ENCODE results near the gene LMNA. TPM values are rescaled to one million over a fixed set of nuclear protein-coding genes. Genes with fewer than 3 reads are reported as not detected.

Gene LMNA
- total RNA-seq, 4 donors from 2014 or later: 371 to 501 (median 419) TPM

DNA sequence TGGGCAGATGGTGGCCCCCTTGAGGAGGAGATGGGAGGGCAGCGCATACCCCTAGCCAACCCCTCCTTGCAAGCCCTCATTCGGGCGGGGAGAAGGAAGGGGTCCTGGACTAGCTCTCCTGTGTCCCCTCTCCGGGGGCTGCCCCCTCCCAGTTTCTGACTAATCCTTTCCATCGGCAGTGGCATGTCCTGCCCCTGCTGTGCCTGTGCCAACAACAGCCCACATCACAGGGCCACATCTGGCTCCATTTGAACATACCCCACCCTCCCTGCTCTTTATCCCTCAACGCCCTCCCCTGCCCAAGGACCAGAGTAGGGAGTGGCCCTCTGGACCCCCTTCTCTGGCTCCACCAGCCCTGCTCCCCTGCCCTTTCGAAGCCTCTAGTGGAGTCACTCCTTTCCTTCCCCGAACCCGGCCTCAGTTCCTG is 11.0 kb upstream of the LMNA start:
- DNase-seq (ENCODE audit: low spot score in 2 of 2): no peak
- H3K4me1 ChIP-seq: peaks cover 8 to 80% (median 55%) of the 10 kb centered on the region in 4 donors
- H3K36me3 ChIP-seq: no peaks in the 10 kb centered on the region
- no peaks in the 10 kb centered on the region for H3K27me3 ChIP-seq
- H3K9me3 ChIP-seq: no peaks in the 10 kb centered on the region
- 22 to 27% methylated on average over 9 of the region's 9 CpGs for WGBS, 2 donors
- TF ChIP-seq, protein P1, sequence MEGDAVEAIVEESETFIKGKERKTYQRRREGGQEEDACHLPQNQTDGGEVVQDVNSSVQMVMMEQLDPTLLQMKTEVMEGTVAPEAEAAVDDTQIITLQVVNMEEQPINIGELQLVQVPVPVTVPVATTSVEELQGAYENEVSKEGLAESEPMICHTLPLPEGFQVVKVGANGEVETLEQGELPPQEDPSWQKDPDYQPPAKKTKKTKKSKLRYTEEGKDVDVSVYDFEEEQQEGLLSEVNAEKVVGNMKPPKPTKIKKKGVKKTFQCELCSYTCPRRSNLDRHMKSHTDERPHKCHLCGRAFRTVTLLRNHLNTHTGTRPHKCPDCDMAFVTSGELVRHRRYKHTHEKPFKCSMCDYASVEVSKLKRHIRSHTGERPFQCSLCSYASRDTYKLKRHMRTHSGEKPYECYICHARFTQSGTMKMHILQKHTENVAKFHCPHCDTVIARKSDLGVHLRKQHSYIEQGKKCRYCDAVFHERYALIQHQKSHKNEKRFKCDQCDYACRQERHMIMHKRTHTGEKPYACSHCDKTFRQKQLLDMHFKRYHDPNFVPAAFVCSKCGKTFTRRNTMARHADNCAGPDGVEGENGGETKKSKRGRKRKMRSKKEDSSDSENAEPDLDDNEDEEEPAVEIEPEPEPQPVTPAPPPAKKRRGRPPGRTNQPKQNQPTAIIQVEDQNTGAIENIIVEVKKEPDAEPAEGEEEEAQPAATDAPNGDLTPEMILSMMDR (IDR thresholded peaks at IDR 0.05): no peak
- TF ChIP-seq EP300 (IDR thresholded peaks at IDR 0.05) (no peak), POLR2A (IDR thresholded peaks at IDR 0.05) (no peak)
- no peak overlapping the region for H3K4me3 ChIP-seq
- H3K27ac ChIP-seq: peak overlapping the region; percentile 93 to 97 (median 96)

DNA sequence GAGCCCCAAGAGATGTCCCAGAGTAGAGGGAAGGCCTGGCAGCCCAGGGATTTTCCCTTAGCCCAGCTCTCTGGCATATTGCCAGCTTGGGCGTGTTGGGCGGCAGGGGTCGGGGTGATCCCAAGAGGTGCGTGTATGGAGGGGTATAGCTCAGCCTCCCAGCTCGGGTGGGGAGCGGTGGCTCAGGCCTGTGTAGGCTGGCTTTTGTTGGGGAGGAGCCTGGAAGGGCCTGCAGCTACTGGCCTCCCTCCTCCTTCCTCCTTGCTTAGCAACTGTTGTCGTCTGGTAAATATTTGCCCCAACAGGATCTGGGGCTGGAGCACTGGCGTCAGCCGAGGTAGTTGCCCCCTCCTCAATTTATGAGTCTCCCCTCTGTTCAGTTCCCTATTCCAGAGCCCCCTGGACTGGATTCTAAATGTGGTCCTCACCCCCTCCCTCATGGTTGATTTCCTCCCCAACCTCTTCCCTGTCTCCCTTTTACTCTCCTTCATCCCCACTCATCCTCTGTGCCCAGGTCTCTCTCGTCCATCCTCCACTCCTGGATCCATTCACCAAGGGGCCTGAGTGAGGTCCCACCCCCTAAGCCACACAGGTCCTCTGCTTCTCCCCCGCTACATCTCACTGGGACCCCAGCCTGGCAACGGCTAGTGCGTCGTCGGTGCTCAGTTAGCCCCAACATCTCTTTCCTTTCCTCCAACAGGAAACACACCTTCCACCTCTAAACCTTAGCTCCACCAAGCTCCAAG is 10.3 kb upstream of the LMNA start:
- H3K4me1 ChIP-seq: peaks cover 8 to 87% (median 55%) of the 10 kb centered on the region in 4 donors
- TF ChIP-seq EP300 (IDR thresholded peaks at IDR 0.05) (peak in 1 of 2 donors; percentile 65), POLR2A (IDR thresholded peaks at IDR 0.05) (peak; percentile 16 to 32)
- TF ChIP-seq, protein P1 (IDR thresholded peaks at IDR 0.05): no peak
- no peaks in the 10 kb centered on the region for H3K36me3 ChIP-seq
- peak in 1 of 2 donors; percentile 63 for DNase-seq (ENCODE audit: low spot score in 2 of 2)
- peak overlapping the region; percentile 93 to 97 (median 96) for H3K27ac ChIP-seq
- no peaks in the 10 kb centered on the region for H3K27me3 ChIP-seq
- H3K9me3 ChIP-seq: no peaks in the 10 kb centered on the region
- H3K4me3 ChIP-seq: no peak overlapping the region
- WGBS, 2 donors: 26 to 46% methylated on average over 9 to 15 of the region's 15 CpGs

DNA sequence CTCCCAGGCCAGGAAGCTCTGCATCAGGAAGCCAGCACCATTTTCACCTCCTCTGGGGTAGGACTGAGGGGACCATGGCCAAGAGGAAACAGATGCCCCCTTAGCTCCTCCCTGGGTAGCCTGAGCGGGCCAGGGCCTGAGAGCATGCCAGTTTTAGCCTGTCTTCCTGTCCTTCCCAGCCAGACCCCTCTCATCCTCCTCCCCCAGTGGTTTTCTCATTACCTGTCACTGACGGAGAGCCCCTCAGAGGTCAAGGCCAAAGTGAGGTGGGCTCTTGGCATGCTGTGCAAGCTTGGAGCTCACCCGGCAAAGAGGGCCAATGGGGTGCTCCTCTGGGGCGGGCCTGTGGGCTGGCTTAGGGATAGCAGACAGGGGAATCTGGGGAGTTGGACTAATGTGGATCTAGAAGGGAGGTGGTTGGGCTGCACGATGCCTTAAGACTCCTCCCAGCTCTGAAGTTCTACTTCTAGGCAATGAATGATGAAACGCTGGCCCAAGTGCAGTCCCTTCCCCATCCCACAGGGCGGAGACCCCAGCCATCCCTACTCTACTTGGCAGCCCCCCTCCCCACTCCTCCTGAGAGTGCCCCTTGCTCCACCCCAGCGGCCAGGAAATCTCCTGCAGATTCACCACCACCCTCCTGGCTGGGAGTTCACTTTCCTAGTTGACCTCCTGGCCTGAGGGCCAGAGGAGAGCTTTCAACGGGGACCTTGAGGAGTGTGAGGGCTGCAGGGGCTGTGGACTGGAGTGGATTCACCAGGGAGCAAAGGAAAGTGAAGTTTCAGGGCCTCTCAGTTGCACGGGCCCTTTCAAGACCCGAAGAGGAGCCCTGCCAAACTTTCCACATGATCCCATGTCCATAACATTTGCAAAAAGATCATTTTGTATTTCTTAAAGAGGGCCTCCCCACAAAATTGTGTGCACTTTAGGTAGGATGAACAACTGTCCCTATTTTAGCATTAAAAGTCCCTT is 9.4 kb upstream of the LMNA start:
- Histone ChIP-seq H3K9me3 (no peaks in the 10 kb centered on the region), H3K27me3 (no peaks in the 10 kb centered on the region), H3K4me3 (peak overlapping the region in 2 of 4 donors; percentile 48 to 50), H3K36me3 (no peaks in the 10 kb centered on the region), H3K4me1 (peaks cover 8 to 89% (median 55%) of the 10 kb centered on the region in 4 donors), H3K27ac (peak overlapping the region; percentile 93 to 97 (median 96))
- TF ChIP-seq POLR2A (IDR thresholded peaks at IDR 0.05) (peak in 1 of 2 donors; percentile 7), EP300 (IDR thresholded peaks at IDR 0.05) (no peak)
- TF ChIP-seq, protein P1 (IDR thresholded peaks at IDR 0.05): peak in 2 of 5 experiments; percentile 13 to 27
- DNase-seq (ENCODE audit: low spot score in 2 of 2): peak in 1 of 2 donors; percentile 15
- WGBS, 2 donors: 31 to 33% methylated on average over 11 of the region's 11 CpGs

DNA sequence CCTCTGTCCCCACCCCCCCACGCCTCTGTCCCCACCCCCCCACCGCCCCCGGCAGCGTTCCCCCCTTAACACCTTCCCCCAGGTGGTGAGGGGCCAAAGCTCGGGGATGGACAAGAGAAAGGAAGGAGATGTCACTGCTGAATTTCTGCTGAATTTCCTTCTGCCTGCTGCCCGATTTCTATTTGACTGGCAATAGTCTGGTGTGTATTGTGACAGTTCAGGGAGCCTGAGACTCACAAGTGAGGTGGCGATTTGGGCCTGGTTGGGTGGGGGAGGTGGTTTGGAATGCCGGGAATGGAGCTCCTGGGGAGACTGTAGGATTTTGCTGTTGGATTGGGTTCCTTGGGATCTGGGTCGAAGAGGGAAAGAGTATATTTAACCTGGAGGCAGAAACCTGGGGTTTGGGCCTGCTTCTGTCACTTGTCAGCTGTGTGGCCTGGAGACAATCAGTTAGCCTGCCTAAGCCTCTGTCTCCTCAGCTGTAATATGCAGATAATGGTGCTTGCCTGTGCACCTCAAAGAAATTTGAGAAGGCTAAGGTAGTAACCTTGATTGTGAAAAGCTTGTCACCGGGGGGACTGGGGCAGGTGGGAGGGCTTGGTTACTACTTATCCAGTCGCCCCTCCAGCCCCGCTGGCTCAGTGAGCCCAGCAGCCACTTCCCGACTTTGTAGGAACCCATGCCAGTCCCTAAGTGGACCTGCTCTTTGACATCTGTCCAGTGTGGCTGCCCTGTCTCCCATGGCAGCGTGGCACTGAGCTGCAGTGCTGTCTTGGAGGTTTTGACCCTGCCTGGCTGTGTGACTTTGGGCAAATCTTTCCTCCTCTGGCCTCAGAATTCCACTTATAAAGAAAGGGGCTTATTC is 7.7 kb upstream of the LMNA start:
- peak overlapping the region; percentile 93 to 97 (median 96) for H3K27ac ChIP-seq
- no peaks in the 10 kb centered on the region for H3K27me3 ChIP-seq
- H3K4me3 ChIP-seq: peak overlapping the region; percentile 12 to 50 (median 34)
- no peaks in the 10 kb centered on the region for H3K36me3 ChIP-seq
- H3K9me3 ChIP-seq: no peaks in the 10 kb centered on the region
- peak in 1 of 2 donors; percentile 50 for DNase-seq (ENCODE audit: low spot score in 2 of 2)
- H3K4me1 ChIP-seq: peaks cover 8 to 83% (median 57%) of the 10 kb centered on the region in 4 donors
- 12 to 29% methylated on average over 9 to 14 of the region's 14 CpGs for WGBS, 2 donors
- TF ChIP-seq, protein P1 (IDR thresholded peaks at IDR 0.05): no peak
- TF ChIP-seq POLR2A (IDR thresholded peaks at IDR 0.05) (no peak), EP300 (IDR thresholded peaks at IDR 0.05) (no peak)
